Adrenal gland (tissue), 12 donors: ENCODE data around the gene WDR49. TPM values are rescaled to one million over a fixed set of nuclear protein-coding genes. Genes with fewer than 3 reads are reported as not detected.

Experiments
- DNase-seq, 7 donors: peaks; one replicate each; pipeline ENCODE4 v3.0.0-alpha.2; 2019 to 2020
- H3K27ac ChIP-seq, 5 donors: fragments of 200-600 bp; sonication (generic) in 4 of 5; 1 replicate in 3 of 5; 2 replicates in 2 of 5; pipeline versions ENCODE4 v1.5.1 to v1.8.0; 2016 to 2020; ENCODE audit warnings: mild to moderate bottlenecking in 1 of 5
- H3K27me3 ChIP-seq: fragments of 200-600 bp; 2 replicates; pipeline ENCODE4 v1.8.0; 2021
- H3K36me3 ChIP-seq, 2 donors: fragments of 200-600 bp; replicated peaks in 1 of 2; 1 replicate in 1 of 2; 2 replicates in 1 of 2; pipeline versions ENCODE4 v1.5.1 to v1.8.0; 2018 to 2022
- H3K4me1 ChIP-seq, 2 donors: fragments of 200-600 bp; replicated peaks in 1 of 2; 1 replicate in 1 of 2; 2 replicates in 1 of 2; pipeline versions ENCODE4 v1.5.1 to v1.8.0; 2018 to 2021
- H3K4me3 ChIP-seq, 4 donors: fragments of 200-600 bp; sonication (generic) in 3 of 4; one replicate each; pipeline ENCODE4 v1.5.1; 2016 to 2018
- H3K9me3 ChIP-seq, 3 donors: fragments of 200-600 bp; sonication (generic) in 1 of 3; replicated peaks in 1 of 3; 1 replicate in 2 of 3; 2 replicates in 1 of 3; pipeline versions ENCODE4 v1.5.1 to v1.8.0; 2016 to 2021
- POLR2A ChIP-seq, 2 donors: fragments of 450-650 bp; IDR thresholded peaks; one replicate each; pipeline ENCODE4 v1.6.1; 2017; ENCODE audit warnings: antibody characterized with exemption in 2 of 2, mild to moderate bottlenecking in 2 of 2, moderate library complexity in 1 of 2
- WGBS, 4 donors: extraction: QIAGEN DNeasy Blood & Tissue Kit in 2 of 4; methylation state at CpG; one replicate each; pipeline versions ENCODE4 v1.1.5 to v1.1.7; 2013 to 2017; 5-methylcytosine and 5-hydroxymethylcytosine counted together
- intact Hi-C, 2 donors: fragments of 100-400 bp; cut with DNase I; formaldehyde crosslinking; loops; one replicate each; pipeline versions ENCODE4 v1.14.1 to v1.15.0; 2022 to 2023
- polyA plus RNA-seq, 3 donors: library from polyadenylated mRNA; stranded (reverse); fragments of 200-250 nt in 2 of 3; fragments of 350-450 nt in 1 of 3; fragmentation: Illumina TruSeq in 1 of 3; extraction: RNeasy Lipid Tissue Mini Kit (QIAGEN cat#74804) in 1 of 3; gene quantifications; one replicate each; pipeline ENCODE4 v1.2.3, GENCODE V29; 2013 to 2014
- total RNA-seq, 9 donors: library from RNA; depleted of rRNA in 4 of 9; stranded (reverse); fragments of >200 nt in 4 of 9; fragments of 120-200 nt in 1 of 9; fragmentation: NEBNext Ultra II Directional in 1 of 9; extraction: Animal tissue kit (Norgen Biotek cat#: 25700) in 1 of 9; gene quantifications; one replicate each; pipeline versions ENCODE4 v1.1.0 to v1.2.4, GENCODE V29; 2013 to 2023
- TF ChIP-seq, protein P1 (sequence below), 6 experiments: fragments of 450-650 bp in 4 of 6; fragments of 200-600 bp in 2 of 6; sonication (generic) in 1 of 6; IDR thresholded peaks; 1 replicate in 5 of 6; 2 replicates in 1 of 6; pipeline versions ENCODE4 v1.5.1 to v1.8.0; 2016 to 2021; ENCODE audit warnings: antibody characterized with exemption in 6 of 6, mild to moderate bottlenecking in 2 of 6, moderate library complexity in 1 of 6
- donor health status: healthy with polysubstance abuse.
- donor health status: Bipolar disorder and iron deficiency.
- donor health status: DM: yes; HTN: yes; CAD: no.
- donor health status: DM: no; HTN: no; CAD: no.
- donor health status: DM: no; HTN: no; CAD: no.
- donor health status: DM: yes; HTN: yes; CAD: no.

WDR49 gene
- total and polyA plus RNA-seq, 12 donors = 0.07 to 1.3 (median 0.34) TPM; not detected in 5

DNA sequence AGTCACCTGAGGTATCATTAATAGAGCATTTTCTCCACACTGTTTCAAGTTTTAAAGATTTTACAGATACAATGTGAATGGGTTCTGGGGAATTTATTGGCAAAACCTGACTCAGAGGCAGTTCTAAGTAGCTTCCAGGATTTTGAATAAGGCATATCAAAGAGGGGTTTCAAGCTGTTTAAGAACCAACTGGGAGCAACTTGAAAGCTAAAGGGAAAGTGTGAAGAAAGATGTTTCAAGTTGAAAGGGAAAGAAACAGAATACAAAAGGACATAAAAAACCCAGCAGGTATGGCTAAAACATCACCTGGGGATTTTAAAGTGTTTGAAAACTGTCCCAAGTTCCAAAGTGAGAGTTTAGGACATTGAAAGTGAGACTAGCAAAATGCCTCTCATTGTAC, 162.1 kb downstream of the WDR49 start:
- no peak overlapping the region for H3K4me3 ChIP-seq
- intact Hi-C loops = no loop called here
- no peak for DNase-seq
- H3K27ac ChIP-seq = no peak overlapping the region
- no peaks in the 10 kb centered on the region for H3K9me3 ChIP-seq
- TF ChIP-seq POLR2A (IDR thresholded peaks at IDR 0.05) = no peak
- TF ChIP-seq, protein P1, sequence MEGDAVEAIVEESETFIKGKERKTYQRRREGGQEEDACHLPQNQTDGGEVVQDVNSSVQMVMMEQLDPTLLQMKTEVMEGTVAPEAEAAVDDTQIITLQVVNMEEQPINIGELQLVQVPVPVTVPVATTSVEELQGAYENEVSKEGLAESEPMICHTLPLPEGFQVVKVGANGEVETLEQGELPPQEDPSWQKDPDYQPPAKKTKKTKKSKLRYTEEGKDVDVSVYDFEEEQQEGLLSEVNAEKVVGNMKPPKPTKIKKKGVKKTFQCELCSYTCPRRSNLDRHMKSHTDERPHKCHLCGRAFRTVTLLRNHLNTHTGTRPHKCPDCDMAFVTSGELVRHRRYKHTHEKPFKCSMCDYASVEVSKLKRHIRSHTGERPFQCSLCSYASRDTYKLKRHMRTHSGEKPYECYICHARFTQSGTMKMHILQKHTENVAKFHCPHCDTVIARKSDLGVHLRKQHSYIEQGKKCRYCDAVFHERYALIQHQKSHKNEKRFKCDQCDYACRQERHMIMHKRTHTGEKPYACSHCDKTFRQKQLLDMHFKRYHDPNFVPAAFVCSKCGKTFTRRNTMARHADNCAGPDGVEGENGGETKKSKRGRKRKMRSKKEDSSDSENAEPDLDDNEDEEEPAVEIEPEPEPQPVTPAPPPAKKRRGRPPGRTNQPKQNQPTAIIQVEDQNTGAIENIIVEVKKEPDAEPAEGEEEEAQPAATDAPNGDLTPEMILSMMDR (IDR thresholded peaks at IDR 0.05) = no peak
- H3K36me3 ChIP-seq = no peaks in the 10 kb centered on the region
- no peaks in the 10 kb centered on the region for H3K4me1 ChIP-seq
- no peaks in the 10 kb centered on the region for H3K27me3 ChIP-seq

DNA sequence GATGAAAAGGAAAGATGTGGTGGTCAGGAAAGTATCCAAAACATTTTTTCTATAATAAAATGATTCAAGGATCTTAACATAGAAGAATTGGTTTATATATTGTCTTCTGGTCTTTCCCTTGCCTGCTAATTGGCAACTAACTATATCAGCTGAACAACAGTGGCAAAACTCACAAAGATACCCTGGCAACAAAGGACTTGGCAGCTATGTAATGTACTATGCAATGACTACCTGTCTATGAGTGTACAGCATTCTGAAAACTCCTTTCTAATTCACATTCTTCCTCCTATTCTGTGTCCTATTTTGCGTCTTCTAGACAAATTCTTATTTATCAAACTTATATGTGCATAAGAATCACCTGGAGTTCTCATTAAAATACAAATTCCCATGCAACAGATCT, 164.2 kb downstream of the WDR49 start:
- Histone ChIP-seq H3K36me3 (no peaks in the 10 kb centered on the region), H3K4me1 (no peaks in the 10 kb centered on the region), H3K27me3 (no peaks in the 10 kb centered on the region), H3K4me3 (no peak overlapping the region), H3K9me3 (no peaks in the 10 kb centered on the region), H3K27ac (no peak overlapping the region)
- intact Hi-C loops = no loop called here
- TF ChIP-seq POLR2A (IDR thresholded peaks at IDR 0.05) = no peak
- TF ChIP-seq, protein P1 (IDR thresholded peaks at IDR 0.05) = no peak
- 53 to 78% (median 63%) methylated on average over 1 of the region's 1 CpG for WGBS, 4 donors
- DNase-seq = no peak

DNA sequence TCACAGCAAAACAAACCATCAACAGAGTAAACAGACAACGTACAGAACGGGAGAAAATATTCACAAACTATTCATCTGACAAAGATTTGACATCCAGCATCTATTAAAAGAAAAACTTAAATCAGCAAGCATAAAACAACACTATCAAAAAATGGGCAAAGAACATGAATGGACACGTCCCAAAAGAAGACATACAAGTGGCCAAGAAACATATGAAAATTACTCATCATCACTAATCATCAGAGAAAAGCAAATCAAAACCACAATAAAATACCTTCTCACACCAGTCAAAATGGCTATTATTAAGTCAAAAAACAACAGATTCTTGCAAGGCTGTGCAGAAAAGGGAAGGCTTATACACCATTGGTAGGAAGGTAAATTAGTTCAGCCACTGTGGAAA, 166.2 kb downstream of the WDR49 start:
- Histone ChIP-seq H3K4me3 (no peak overlapping the region), H3K27ac (no peak overlapping the region), H3K4me1 (no peaks in the 10 kb centered on the region), H3K36me3 (no peaks in the 10 kb centered on the region), H3K27me3 (no peaks in the 10 kb centered on the region), H3K9me3 (no peaks in the 10 kb centered on the region)
- intact Hi-C loops = no loop called here
- TF ChIP-seq POLR2A (IDR thresholded peaks at IDR 0.05) = no peak
- TF ChIP-seq, protein P1 (IDR thresholded peaks at IDR 0.05) = no peak
- WGBS, 4 donors = 49 to 61% (median 54%) methylated on average over 3 of the region's 3 CpGs
- no peak for DNase-seq

DNA sequence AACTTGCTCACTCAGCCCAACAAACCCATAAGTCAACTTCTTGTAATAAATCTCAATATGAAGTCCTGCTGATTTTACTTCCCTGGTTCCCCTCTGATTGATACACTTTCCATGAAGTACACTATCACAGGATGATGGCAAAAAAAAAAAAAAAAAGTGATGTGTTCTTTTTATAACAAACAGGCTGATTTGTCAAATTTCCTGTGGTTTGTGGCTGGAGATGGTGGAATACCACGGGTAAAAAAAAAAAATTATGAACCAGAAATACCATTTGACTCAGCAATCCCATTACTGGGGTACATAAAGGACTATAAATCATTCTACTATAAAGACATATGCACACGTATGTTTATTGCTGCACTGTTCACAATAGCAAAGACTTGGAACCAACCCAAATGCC, 169.2 kb downstream of the WDR49 start:
- 59 to 71% (median 61%) methylated on average over 2 of the region's 2 CpGs for WGBS, 4 donors
- Histone ChIP-seq H3K36me3 (no peaks in the 10 kb centered on the region), H3K9me3 (no peaks in the 10 kb centered on the region), H3K4me3 (no peak overlapping the region), H3K27ac (no peak overlapping the region), H3K27me3 (no peaks in the 10 kb centered on the region), H3K4me1 (no peaks in the 10 kb centered on the region)
- intact Hi-C loops = no loop called here
- TF ChIP-seq, protein P1 (IDR thresholded peaks at IDR 0.05) = no peak
- TF ChIP-seq POLR2A (IDR thresholded peaks at IDR 0.05) = no peak
- no peak for DNase-seq
